ENCODE measurements around the gene SDHAF1. TPM values are rescaled to one million over a fixed set of nuclear protein-coding genes. Genes with fewer than 3 reads are reported as not detected.
"Not testable (repeated sequence)": the region's sequence is repeated elsewhere in the genome, so short reads cannot be mapped to it uniquely, and the experiment has no call there.

Gene SDHAF1
- total and polyA plus RNA-seq, 11 donors, result 9.7 to 41.8 (median 11.4) TPM

DNA sequence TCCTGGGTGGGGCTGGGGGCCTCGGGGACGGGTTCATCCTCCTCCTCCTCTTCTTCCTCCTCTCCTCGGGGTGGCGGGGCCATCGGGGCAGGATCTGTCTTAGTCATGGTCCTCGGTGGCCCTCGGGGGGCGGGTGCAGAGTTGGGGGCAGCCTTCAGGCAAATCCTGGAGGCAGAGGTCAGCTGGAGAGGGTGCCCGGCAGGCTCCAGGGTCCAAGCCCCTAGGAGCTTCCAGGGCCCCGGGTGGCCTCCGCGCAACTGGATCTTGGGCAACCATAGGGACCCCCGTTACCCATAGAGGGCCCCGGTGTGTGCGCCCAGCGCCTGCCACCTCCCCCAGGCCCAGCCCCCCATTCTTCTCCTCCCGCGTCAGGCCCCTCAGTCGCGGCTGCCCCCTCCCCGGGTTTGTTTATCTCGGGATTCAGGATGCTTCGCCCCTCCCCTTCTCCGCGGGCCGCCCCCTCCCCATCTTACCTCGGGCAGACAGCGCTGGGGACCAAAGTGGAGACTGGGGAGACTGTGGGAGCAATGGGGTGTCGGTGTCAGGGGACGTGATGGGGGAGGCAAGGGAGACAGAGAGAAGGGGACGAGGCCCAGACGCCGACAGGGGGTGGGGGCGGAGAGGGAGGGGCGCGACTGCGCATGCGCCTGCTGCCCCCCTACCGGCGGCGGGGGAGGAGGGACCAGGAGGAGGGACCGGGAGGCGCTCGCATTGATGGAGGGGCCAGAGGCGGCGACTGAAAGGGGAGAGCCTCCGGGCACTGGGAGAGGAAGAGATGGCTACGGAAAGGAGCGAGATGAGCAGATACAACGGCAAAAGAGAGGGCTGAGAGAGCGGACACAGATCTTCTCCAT is 37.5 kb downstream of the SDHAF1 start, which contains the start of gene CLIP3:
CLIP3 (minus strand) TSS at position 623 of the 854 bp plus-strand sequence; CDS start at position 107, 516 bp downstream.
- no peak for TF ChIP-seq POLR2A (IDR thresholded peaks at IDR 0.05)
- TF ChIP-seq, protein P1, sequence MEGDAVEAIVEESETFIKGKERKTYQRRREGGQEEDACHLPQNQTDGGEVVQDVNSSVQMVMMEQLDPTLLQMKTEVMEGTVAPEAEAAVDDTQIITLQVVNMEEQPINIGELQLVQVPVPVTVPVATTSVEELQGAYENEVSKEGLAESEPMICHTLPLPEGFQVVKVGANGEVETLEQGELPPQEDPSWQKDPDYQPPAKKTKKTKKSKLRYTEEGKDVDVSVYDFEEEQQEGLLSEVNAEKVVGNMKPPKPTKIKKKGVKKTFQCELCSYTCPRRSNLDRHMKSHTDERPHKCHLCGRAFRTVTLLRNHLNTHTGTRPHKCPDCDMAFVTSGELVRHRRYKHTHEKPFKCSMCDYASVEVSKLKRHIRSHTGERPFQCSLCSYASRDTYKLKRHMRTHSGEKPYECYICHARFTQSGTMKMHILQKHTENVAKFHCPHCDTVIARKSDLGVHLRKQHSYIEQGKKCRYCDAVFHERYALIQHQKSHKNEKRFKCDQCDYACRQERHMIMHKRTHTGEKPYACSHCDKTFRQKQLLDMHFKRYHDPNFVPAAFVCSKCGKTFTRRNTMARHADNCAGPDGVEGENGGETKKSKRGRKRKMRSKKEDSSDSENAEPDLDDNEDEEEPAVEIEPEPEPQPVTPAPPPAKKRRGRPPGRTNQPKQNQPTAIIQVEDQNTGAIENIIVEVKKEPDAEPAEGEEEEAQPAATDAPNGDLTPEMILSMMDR (IDR thresholded peaks at IDR 0.05), result peak in 1 of 12 donors; percentile 23
- intact Hi-C loops (cut with DNase I), result no loop called here
- peak within 1 kb of the TSS in 6 of 12 donors; percentile 22 to 85 (median 50) for H3K27ac ChIP-seq
- ATAC-seq, result peak; percentile 70 to 87 (median 80)
- peaks cover 0 to 9% (median 0%) of the 10 kb centered on the region in 9 donors for H3K27me3 ChIP-seq
- 2 to 5% (median 2%) methylated on average over 29 to 51 of the region's 51 CpGs for WGBS, 4 donors
- peaks cover 0 to 15% (median 2%) of the 10 kb centered on the region in 12 donors for H3K4me1 ChIP-seq
- H3K9me3 ChIP-seq, result no peaks in the 10 kb centered on the region
- peak within 1 kb of the TSS; percentile 34 to 66 (median 56) for H3K4me3 ChIP-seq
- peak; percentile 72 to 87 (median 74) for DNase-seq
- H3K36me3 ChIP-seq, result peaks cover 0 to 5% (median 0%) of the 10 kb centered on the region in 9 donors

DNA sequence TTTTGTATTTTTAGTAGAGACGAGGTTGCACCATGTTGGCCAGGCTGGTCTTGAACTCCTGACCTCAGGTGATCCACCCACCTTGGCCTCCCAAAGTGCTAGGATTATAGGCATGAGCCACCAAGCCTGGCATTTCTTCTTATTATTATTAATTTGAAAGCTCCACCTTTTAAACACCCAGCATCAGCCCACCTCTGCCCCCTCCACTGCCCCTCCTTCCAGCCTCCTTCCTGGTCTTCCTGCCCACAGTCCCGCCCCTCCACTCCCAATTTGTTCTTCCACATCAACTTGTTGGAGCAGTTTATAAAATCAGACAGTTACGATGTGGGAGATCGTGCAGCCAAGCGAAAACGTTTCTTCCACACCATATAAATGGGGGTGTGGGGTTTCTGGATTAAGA is 45.5 kb downstream of the SDHAF1 start:
- H3K4me3 ChIP-seq, result no peak overlapping the region
- H3K27me3 ChIP-seq, result no peaks in the 10 kb centered on the region
- peaks cover 0 to 7% (median 0%) of the 10 kb centered on the region in 12 donors for H3K4me1 ChIP-seq
- peaks cover 0 to 19% (median 8%) of the 10 kb centered on the region in 9 donors for H3K36me3 ChIP-seq
- TF ChIP-seq, protein P1 (IDR thresholded peaks at IDR 0.05), result no peak
- TF ChIP-seq POLR2A (IDR thresholded peaks at IDR 0.05), result no peak
- intact Hi-C loops (cut with DNase I), result no loop called here
- DNase-seq (no peak), ATAC-seq (no peak)
- H3K27ac ChIP-seq, result peak overlapping the region in 1 of 12 donors; percentile 64
- WGBS, 4 donors, result 88 to 92% (median 90%) methylated on average over 6 of the region's 6 CpGs
- no peaks in the 10 kb centered on the region for H3K9me3 ChIP-seq

DNA sequence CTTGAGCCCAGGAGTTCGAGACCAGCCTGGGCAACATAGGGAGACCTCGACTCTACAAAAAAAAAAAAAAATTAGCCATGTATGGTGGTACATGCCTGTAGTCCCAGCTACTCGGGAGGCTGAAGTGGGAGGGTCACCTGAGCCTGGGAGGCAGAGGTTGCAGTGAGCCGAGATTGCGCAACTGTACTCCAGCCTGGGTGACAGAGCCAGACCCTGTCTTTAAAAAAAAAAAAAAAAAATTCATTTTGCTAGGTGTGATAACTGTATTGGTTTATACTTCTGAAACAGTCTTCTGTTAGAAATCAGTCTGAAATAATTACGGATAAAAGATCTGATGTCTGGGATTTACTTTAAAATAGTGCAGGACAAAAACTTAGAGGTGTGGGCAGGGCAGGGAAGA is 46.1 kb downstream of the SDHAF1 start:
- WGBS, 4 donors, result 91 to 94% (median 92%) methylated on average over 6 of the region's 6 CpGs
- H3K27me3 ChIP-seq; H3K9me3 ChIP-seq; intact Hi-C loops (cut with DNase I); DNase-seq; H3K4me3 ChIP-seq; H3K4me1 ChIP-seq; ATAC-seq: not testable (repeated sequence)
- Histone ChIP-seq H3K36me3 (peaks cover 0 to 19% (median 8%) of the 10 kb centered on the region in 9 donors), H3K27ac (peak overlapping the region in 1 of 12 donors; percentile 64)

DNA sequence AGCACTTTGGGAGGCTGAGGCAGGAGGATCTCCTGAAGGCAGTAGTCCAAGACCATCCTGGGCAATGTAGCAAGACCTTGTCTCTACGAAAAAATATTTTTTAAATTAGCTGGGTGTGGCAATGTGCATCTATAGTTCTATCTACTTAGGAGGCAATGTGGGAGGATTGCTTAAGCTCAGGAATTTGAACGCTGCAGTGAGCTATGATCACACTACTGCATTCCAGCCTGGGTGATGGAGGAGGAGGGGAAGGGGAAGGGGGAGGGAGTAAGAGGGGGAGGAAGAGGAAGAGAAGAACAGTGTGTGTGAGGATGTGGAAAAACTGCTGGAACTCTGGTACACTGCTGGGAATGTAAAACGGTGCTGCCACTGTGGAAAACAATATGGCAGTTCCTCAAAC is 46.8 kb downstream of the SDHAF1 start:
- H3K4me1 ChIP-seq, result peaks cover 0 to 7% (median 0%) of the 10 kb centered on the region in 12 donors
- TF ChIP-seq, protein P1 (IDR thresholded peaks at IDR 0.05), result no peak
- TF ChIP-seq POLR2A (IDR thresholded peaks at IDR 0.05), result no peak
- H3K4me3 ChIP-seq, result no peak overlapping the region
- H3K27ac ChIP-seq, result peak overlapping the region in 1 of 12 donors; percentile 64
- peaks cover 0 to 19% (median 8%) of the 10 kb centered on the region in 9 donors for H3K36me3 ChIP-seq
- WGBS, 4 donors, result 18 to 25% (median 20%) methylated on average over 3 of the region's 3 CpGs
- intact Hi-C loops (cut with DNase I), result no loop called here
- no peaks in the 10 kb centered on the region for H3K9me3 ChIP-seq
- ATAC-seq, result peak in 3 of 4 donors; percentile 42 to 70 (median 64)
- no peaks in the 10 kb centered on the region for H3K27me3 ChIP-seq
- no peak for DNase-seq

All from heart left ventricle (tissue), 16 donors.